Endothelial cell of umbilical vein (primary cell): ENCODE data around the gene RUSC2. TPM values are rescaled to one million over a fixed set of nuclear protein-coding genes. Genes with fewer than 3 reads are reported as not detected.

Experiments used
- BruUV-seq: library from RNA; stranded (reverse); fragments of 400-500 nt; replicated peaks from 2 replicates; lab custom pipeline; 2021; lab: Mats Ljungman, UMichigan
- CTCF ChIA-PET: fragments of 300-600, 350-600 bp; sonication (Branson Sonifier 250); formaldehyde crosslinking; loops from one replicate; lab custom pipeline; 2021; ENCODE audit warnings: antibody characterized with exemption, inconsistent platforms; lab: Charles Lee
- POLR2A ChIA-PET: fragments of 300-600, 350-600 bp; sonication (Branson Sonifier 250); formaldehyde crosslinking; loops from one replicate; lab custom pipeline; 2021; ENCODE audit warnings: antibody characterized with exemption, inconsistent platforms; lab: Charles Lee
- DNase-seq: peaks from one replicate; pipeline ENCODE4 v3.0.0-alpha.2; 2011; ENCODE audit warnings: low read depth, low spot score
- FAIRE-seq: peaks from 2 replicates; lab custom pipeline; 2011; peaks lifted over from hg19 to GRCh38; lab: Jason Lieb, UNC
- H2AFZ ChIP-seq: 2 replicates; pipeline ENCODE4 v1.6.0; 2012; ENCODE audit warnings: low read depth, low read length, control low read depth, inconsistent platforms
- H3K27ac ChIP-seq: 2 replicates; pipeline ENCODE4 v1.5.1; 2011; ENCODE audit warnings: low read depth, mild to moderate bottlenecking, control low read depth, low read length, moderate library complexity; ENCODE audit not compliant: insufficient read depth
- H3K27me3 ChIP-seq, 2 experiments: 2 replicates each; pipeline versions ENCODE4 v1.6.0 to v1.6.1; 2011; ENCODE audit warnings: low read length in 2 of 2, mixed read lengths in 1 of 2; ENCODE audit not compliant: control insufficient read depth in 2 of 2, insufficient read depth in 2 of 2
- H3K36me3 ChIP-seq, 2 experiments: 2 replicates in 1 of 2; 3 replicates in 1 of 2; pipeline ENCODE4 v1.5.1; 2011; ENCODE audit warnings: low read length in 2 of 2, mild to moderate bottlenecking in 1 of 2, moderate library complexity in 1 of 2; ENCODE audit not compliant: control insufficient read depth in 2 of 2, insufficient read depth in 2 of 2; ENCODE audit errors: extremely low read depth in 1 of 2
- H3K4me1 ChIP-seq: 3 replicates; pipeline ENCODE4 v1.5.1; 2011; ENCODE audit warnings: mild to moderate bottlenecking, low read length; ENCODE audit not compliant: control insufficient read depth, insufficient read depth; ENCODE audit errors: extremely low read depth
- H3K4me2 ChIP-seq: 2 replicates; pipeline ENCODE4 v1.6.1; 2011; ENCODE audit warnings: low read length, control low read depth, mixed read lengths; ENCODE audit not compliant: insufficient read depth
- H3K4me3 ChIP-seq, 3 experiments: fragments of 200-600 bp in 1 of 3; sonication (generic), shearing (Covaris generic) in 1 of 3; replicated peaks in 1 of 3; 2 replicates each; pipeline ENCODE4 v1.5.1; 2011 to 2016; ENCODE audit warnings: control low read depth in 3 of 3, low read length in 3 of 3, mild to moderate bottlenecking in 2 of 3, inconsistent platforms in 1 of 3, low read depth in 1 of 3, moderate library complexity in 1 of 3; ENCODE audit not compliant: insufficient read depth in 1 of 3
- H3K79me2 ChIP-seq: 2 replicates; pipeline ENCODE4 v1.6.0; 2012; ENCODE audit warnings: low read length, inconsistent platforms; ENCODE audit not compliant: control insufficient read depth, insufficient read depth
- H3K9ac ChIP-seq: replicated peaks from 2 replicates; pipeline ENCODE3; 2011; ENCODE audit warnings: low read length, control low read depth; ENCODE audit not compliant: insufficient read depth; ENCODE audit errors: extremely low read depth
- H3K9me1 ChIP-seq: replicated peaks from 3 replicates; pipeline ENCODE4 v1.6.0; 2011; ENCODE audit warnings: mild to moderate bottlenecking, low read length; ENCODE audit not compliant: control insufficient read depth, insufficient read depth; ENCODE audit errors: extremely low read depth
- H3K9me3 ChIP-seq: replicated peaks from 2 replicates; pipeline ENCODE4 v1.5.1; 2012; ENCODE audit warnings: low read length, inconsistent platforms; ENCODE audit not compliant: control insufficient read depth, insufficient read depth
- H4K20me1 ChIP-seq: replicated peaks from 2 replicates; pipeline ENCODE3; 2011; ENCODE audit warnings: mild to moderate bottlenecking, low read length; ENCODE audit not compliant: control insufficient read depth, insufficient read depth; ENCODE audit errors: extremely low read depth
- EZH2 ChIP-seq: IDR thresholded peaks from 2 replicates; pipeline ENCODE4 v1.6.1; 2012; ENCODE audit warnings: borderline replicate concordance, low read depth, mild to moderate bottlenecking, moderate library complexity, low read length, inconsistent platforms; ENCODE audit not compliant: severe bottlenecking
- FOS ChIP-seq: IDR thresholded peaks from 2 replicates; pipeline ENCODE4 v1.6.1; 2011; ENCODE audit warnings: mild to moderate bottlenecking, low read length, moderate library complexity, borderline replicate concordance; ENCODE audit not compliant: insufficient read depth
- GATA2 ChIP-seq: IDR thresholded peaks from 2 replicates; pipeline ENCODE4 v1.7.0; 2011; ENCODE audit warnings: low read depth, mild to moderate bottlenecking, moderate library complexity, mixed read lengths, low read length; ENCODE audit not compliant: insufficient read length, insufficient read depth
- JUN ChIP-seq: IDR thresholded peaks from 2 replicates; pipeline ENCODE4 v1.6.1; 2011; ENCODE audit warnings: borderline replicate concordance, low read depth; ENCODE audit not compliant: insufficient read length, insufficient read depth
- MYC ChIP-seq: IDR thresholded peaks from one replicate; pipeline ENCODE4 v1.6.1; 2011; ENCODE audit warnings: mild to moderate bottlenecking, low read depth, low read length
- POLR2A ChIP-seq: IDR thresholded peaks from 2 replicates; pipeline ENCODE4 v1.6.1; 2012; ENCODE audit warnings: low read depth, mild to moderate bottlenecking, control low read depth, low read length
- POLR2AphosphoS5 ChIP-seq: IDR thresholded peaks from 2 replicates; pipeline ENCODE4 v1.6.1; 2012; ENCODE audit warnings: low read depth, mild to moderate bottlenecking, control low read depth, low read length, moderate library complexity; ENCODE audit not compliant: insufficient read depth
- dilution Hi-C: fragments of 300-500 bp; cut with MboI; formaldehyde crosslinking; loops from one replicate; pipeline ENCODE4 v1.15.0; 2019; ENCODE audit warnings: low sequenced_read_pairs; ENCODE audit not compliant: extremely low pct_ligation_motif_present
- intact Hi-C: fragments of 100-400 bp; cut with micrococcal nuclease; formaldehyde crosslinking; loops from one replicate; pipeline ENCODE4 v1.10.0; 2022
- polyA plus RNA-seq, 4 experiments: library from polyadenylated mRNA; depleted of rRNA in 3 of 4; stranded (reverse) in 3 of 4; unstranded in 1 of 4; fragments of >200 nt; gene quantifications; 2 replicates each; pipeline versions ENCODE4 v1.2.1 to v1.2.3, GENCODE V29; 2011 to 2012; ENCODE audit warnings: missing spikeins in 1 of 4
- total RNA-seq: library from RNA; stranded (reverse); gene quantifications from 2 replicates; pipeline ENCODE4 v1.2.3, GENCODE V29; 2021
- TF ChIP-seq, protein P1 (sequence below), 2 donors: IDR thresholded peaks; 1 replicate in 1 of 2; 2 replicates in 1 of 2; pipeline ENCODE4 v1.5.1; 2011; ENCODE audit warnings: low read length in 2 of 2, mild to moderate bottlenecking in 2 of 2, moderate library complexity in 2 of 2, control low read depth in 1 of 2, inconsistent platforms in 1 of 2, low read depth in 1 of 2; ENCODE audit not compliant: insufficient read depth in 1 of 2; ENCODE audit errors: extremely low read depth in 1 of 2

The RUSC2 gene
- total and polyA plus RNA-seq, 2 donors (not counting 3 experiments of a cell fraction or from before 2014, with no cell fraction given), result 26.1 to 46.2 TPM

DNA sequence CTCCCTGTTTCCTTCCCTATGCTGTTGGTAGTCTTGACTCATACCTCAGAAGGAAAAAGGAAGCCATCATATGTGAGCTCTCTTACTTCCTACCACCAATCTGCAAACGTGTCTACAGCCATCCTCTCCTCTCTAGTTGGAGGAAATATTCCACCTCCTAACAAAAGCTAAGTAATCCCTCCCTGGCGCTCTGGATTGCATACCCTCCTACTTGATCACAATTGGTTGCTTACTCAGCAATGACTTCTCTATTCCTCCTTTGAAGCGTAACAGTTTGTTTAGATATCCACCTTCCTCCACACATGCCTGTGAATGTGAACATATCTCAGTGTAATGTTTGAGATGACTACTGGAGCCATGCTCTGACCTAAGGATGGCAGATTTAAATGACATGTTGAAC is 18.2 kb downstream of the RUSC2 start:
- dilution Hi-C loops (no loop called here), intact Hi-C loops (no loop called here)
- Histone ChIP-seq H2AFZ (no peak overlapping the region), H3K4me1 (peaks cover 28% of the 10 kb centered on the region), H3K79me2 (peaks cover 68% of the 10 kb centered on the region), H3K4me2 (no peak overlapping the region), H3K36me3 (peaks cover 0 to 2% of the 10 kb centered on the region in 2 experiments), H3K4me3 (no peak overlapping the region), H3K9me3 (no peaks in the 10 kb centered on the region), H3K27ac (no peak overlapping the region), H3K9ac (no peak overlapping the region), H3K27me3 (no peaks in the 10 kb centered on the region), H3K9me1 (no peaks in the 10 kb centered on the region), H4K20me1 (no peaks in the 10 kb centered on the region)
- FAIRE-seq, result peak; percentile 74
- ChIA-PET POLR2A (interaction anchor here (1.8 kb wide), 1 partner anchor 10 kb away, joined by 6 read pairs; no protein-coding TSS in a partner anchor), CTCF (interaction anchor here (1.0 to 8.7 kb wide), 7 partner anchors 10 to 45 kb away, joined by 3 to 111 read pairs (median 6); partner anchors contain the start of gene RUSC2)
- peak; percentile 38 for TF ChIP-seq FOS
- no peak for TF ChIP-seq POLR2AphosphoS5
- TF ChIP-seq GATA2, result no peak
- DNase-seq, result no peak
- BruUV-seq, result no TSS peak

DNA sequence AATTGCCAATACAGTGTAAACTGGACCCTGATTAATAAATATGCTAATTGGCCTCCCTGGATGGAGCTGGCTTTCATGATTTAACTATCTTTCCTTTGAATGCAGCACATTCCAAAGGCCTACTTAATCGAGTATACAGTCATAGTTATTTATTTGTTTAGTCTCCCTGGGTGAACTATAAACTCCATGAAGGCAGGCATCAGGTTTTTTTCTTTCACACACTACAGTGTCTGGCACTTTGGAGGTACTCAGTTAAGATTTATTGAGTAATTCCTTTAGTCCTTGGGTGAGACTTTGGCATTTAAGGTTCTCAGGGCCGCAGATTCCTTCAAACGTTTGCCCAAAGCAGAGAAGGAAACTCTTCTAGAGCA is 20.5 kb downstream of the RUSC2 start:
- DNase-seq (no peak), FAIRE-seq (no peak)
- ChIA-PET POLR2A (interaction anchor here (0.9 to 1.0 kb wide), 2 partner anchors 21 to 28 kb away, joined by 3 to 6 read pairs; partner anchors contain the start of gene RUSC2), CTCF (interaction anchor here (1.2 to 8.7 kb wide), 14 partner anchors 10 to 52 kb away, joined by 3 to 111 read pairs (median 7); partner anchors contain the start of gene RUSC2)
- H3K79me2 ChIP-seq, result peaks cover 68% of the 10 kb centered on the region
- no peaks in the 10 kb centered on the region for H3K27me3 ChIP-seq
- H4K20me1 ChIP-seq, result no peaks in the 10 kb centered on the region
- peaks cover 32% of the 10 kb centered on the region for H3K4me1 ChIP-seq
- no peaks in the 10 kb centered on the region for H3K9me3 ChIP-seq
- no peak overlapping the region for H3K9ac ChIP-seq
- peaks cover 0 to 2% of the 10 kb centered on the region in 2 experiments for H3K36me3 ChIP-seq
- no peaks in the 10 kb centered on the region for H3K9me1 ChIP-seq
- intact Hi-C loops, result no loop called here
- no peak overlapping the region for H2AFZ ChIP-seq
- no TSS peak for BruUV-seq
- H3K4me2 ChIP-seq, result peak overlapping the region; percentile 55
- H3K27ac ChIP-seq, result peak overlapping the region; percentile 67
- peak overlapping the region in 1 of 3 experiments; percentile 1 for H3K4me3 ChIP-seq
- dilution Hi-C loops, result no loop called here
- TF ChIP-seq, protein P1, sequence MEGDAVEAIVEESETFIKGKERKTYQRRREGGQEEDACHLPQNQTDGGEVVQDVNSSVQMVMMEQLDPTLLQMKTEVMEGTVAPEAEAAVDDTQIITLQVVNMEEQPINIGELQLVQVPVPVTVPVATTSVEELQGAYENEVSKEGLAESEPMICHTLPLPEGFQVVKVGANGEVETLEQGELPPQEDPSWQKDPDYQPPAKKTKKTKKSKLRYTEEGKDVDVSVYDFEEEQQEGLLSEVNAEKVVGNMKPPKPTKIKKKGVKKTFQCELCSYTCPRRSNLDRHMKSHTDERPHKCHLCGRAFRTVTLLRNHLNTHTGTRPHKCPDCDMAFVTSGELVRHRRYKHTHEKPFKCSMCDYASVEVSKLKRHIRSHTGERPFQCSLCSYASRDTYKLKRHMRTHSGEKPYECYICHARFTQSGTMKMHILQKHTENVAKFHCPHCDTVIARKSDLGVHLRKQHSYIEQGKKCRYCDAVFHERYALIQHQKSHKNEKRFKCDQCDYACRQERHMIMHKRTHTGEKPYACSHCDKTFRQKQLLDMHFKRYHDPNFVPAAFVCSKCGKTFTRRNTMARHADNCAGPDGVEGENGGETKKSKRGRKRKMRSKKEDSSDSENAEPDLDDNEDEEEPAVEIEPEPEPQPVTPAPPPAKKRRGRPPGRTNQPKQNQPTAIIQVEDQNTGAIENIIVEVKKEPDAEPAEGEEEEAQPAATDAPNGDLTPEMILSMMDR (IDR thresholded peaks at IDR 0.05; ENCODE audit: extremely low read depth in 1 of 2, insufficient read depth in 1 of 2, low read depth in 1 of 2, low read length in 2 of 2), result no peak
- TF ChIP-seq EZH2, result no peak
- TF ChIP-seq POLR2A, result no peak
- TF ChIP-seq JUN, result no peak
- TF ChIP-seq POLR2AphosphoS5, result peak; percentile 2
- TF ChIP-seq MYC, result no peak
- no peak for TF ChIP-seq FOS
- no peak for TF ChIP-seq GATA2
